Stimulated activated CD8-positive, alpha-beta memory T cell treated with anti-CD3 and anti-CD28 coated beads, Interleukin-2, amount 100 ng/mL, for 1 hour (primary cell): ENCODE results near the gene RGS19.
"Not testable (repeated sequence)": the region's sequence is repeated elsewhere in the genome, so short reads cannot be mapped to it uniquely, and the experiment has no call there.

ENCODE experiments used
- DNase-seq, 2 donors: peaks; one replicate each; pipeline ENCODE4 v3.0.0-alpha.2; 2020; ENCODE audit warnings: low read depth in 2 of 2

Gene RGS19, protein sequence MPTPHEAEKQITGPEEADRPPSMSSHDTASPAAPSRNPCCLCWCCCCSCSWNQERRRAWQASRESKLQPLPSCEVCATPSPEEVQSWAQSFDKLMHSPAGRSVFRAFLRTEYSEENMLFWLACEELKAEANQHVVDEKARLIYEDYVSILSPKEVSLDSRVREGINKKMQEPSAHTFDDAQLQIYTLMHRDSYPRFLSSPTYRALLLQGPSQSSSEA

DNA sequence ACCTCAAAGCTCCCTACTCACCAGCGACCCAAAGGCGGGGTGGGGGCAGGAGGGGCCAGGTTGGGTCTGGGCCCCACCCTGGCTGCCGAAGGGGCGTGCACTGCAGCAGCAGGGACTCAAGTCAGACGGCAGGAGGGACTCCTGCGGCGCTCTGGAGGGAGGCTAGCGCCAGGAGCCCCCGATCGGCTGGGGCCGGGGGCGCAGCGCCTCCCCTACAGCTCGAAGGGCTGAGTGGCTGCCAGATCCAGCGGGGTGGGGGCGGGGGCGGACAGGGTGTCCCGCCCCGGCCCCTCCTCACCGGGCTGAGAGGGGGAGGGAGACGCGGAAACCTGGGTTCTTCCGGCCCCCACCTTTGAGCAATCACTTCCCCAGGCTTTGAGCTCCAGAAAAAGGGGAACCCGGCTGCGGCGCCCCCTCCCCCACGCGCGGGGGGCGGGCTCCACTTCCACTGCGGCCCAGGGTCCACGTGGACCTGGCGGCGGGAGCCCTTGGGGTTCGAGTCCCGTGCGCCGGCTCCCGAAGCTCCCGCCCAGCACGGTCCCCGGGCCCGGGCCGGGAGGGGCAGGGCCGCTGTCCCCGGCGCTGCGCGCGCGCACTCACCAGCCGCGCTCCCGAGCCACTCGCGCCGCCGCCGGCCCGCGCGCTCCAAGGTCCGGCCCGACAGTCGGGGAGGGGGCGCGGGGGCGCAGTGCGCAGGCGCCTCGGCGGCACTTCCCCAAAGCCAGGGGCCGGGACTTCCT is at the start of gene RGS19:
Gene RGS19, minus strand, starts transcription at position 246 of the 740 bp plus-strand sequence. CDS start 2,632 bp downstream, outside the sequence.
- peak; percentile 29 to 50 for DNase-seq

DNA sequence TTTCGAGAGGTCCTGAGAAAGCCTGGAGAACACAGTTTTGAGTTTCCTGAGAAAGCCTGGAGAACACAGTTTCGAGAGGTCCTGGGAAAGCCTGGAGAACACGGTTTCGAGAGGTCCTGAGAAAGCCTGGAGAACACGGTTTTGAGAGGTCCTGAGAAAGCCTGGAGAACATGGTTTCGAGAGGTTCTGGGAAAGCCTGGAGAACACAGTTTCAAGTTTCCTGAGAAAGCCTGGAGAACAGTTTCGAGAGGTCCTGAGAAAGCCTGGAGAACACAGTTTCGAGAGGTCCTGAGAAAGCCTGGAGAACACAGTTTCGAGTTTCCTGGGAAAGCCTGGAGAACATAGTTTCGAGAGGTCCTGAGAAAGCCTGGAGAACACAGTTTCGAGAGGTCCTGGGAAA is 44.2 kb upstream of the RGS19 start:
- not testable (repeated sequence) for DNase-seq

DNA sequence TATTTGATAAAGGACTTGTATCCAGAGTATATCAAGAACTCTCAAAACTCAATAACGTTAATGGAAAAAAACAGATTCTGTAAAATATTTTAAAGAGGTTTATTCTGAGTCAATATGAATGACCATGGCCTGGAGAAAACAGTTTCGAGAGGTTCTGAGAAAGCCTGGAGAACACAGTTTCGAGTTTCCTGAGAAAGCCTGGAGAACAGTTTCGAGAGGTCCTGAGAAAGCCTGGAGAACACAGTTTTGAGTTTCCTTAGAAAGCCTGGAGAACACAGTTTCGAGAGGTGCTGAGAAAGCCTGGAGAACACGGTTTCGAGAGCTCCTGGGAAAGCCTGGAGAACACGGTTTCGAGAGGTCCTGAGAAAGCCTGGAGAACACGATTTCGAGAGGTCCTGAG is 43.6 kb upstream of the RGS19 start:
- DNase-seq, result not testable (repeated sequence)

DNA sequence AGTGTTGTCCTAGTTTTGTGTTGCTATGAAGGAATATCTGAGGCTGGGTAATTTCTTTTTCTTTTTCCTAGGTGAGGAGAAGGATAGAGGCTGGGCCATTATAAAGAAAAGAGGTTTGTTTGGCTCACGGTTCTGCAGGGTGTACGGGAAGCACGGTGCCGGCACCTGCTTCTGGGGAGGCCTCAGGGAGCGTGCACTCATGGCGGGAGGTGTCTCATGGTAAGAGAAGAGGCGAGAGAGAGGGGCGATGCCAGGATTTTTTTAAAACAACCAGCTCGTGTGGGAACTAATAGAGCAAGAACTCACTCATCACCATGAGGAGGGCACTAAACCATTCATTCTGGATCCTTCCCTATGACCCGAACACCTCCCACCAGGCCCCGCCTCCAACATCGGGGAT is 42.3 kb upstream of the RGS19 start:
- no peak for DNase-seq

DNA sequence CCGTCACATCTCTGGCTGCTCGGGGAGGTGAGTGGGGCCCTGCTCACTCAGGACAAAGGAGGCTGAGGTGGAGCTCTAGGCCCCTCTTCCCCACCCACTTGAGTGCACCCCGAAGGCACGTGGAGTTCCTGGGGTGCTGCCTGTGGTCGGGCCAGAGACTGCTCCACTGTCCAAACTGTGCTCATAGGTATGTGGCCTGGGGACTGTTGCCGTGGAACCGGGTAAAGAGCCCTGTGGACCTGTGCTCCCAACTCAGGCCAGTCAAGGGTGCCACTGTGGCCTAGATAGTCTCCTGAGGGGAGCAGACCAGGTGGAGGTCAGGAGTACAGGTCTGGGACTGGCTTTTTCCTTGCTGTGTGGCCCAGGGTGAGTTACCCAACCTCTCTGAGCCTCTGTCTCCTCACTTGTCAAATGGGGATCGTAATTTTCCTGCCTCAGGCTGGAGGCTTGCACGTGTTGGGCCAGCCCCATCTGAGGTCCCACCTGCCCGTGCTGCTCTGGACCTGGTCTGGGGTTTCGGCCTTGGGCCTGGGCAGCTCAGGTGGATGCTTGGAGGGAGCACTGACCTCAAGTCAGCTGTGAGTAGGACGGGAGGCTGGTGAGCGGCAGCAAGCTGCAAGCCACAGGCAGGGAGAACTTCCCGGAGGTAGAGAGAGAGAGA is 40.5 kb upstream of the RGS19 start:
- no peak for DNase-seq

DNA sequence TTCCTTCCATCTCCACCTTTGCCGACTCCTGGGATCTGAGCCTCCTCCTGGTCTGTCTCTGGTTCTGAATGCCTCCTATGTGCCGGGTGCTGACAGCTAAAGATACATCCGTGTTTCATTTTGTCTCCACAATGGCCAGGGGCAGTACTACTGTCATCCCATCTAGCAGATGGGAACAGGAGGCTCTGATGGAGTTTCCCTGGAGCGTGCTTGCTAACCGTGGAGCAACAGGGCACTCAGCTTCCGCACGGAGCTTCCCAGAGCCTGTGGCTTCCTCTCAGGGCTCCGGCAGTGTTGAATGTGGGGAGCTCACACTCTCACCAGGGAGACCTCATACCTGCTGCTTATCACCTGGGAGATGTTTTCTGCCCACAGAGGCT is 40.0 kb upstream of the RGS19 start:
- DNase-seq, result no peak

DNA sequence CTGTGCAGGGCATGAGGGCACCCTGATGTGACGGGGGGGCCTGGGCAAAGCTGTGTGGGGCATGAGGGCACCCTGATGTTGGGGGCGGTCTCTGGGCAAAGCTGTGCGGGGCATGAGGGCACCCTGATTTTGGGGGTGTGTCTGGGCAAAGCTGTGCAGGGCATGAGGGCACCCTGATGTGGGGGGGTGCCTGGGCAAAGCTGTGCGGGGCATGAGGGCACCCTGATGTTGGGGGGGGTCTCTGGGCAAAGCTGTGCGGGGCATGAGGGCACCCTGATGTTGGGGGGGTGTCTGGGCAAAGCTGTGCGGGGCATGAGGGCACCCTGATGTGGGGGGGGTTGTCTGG is 38.1 kb upstream of the RGS19 start:
- not testable (repeated sequence) for DNase-seq

DNA sequence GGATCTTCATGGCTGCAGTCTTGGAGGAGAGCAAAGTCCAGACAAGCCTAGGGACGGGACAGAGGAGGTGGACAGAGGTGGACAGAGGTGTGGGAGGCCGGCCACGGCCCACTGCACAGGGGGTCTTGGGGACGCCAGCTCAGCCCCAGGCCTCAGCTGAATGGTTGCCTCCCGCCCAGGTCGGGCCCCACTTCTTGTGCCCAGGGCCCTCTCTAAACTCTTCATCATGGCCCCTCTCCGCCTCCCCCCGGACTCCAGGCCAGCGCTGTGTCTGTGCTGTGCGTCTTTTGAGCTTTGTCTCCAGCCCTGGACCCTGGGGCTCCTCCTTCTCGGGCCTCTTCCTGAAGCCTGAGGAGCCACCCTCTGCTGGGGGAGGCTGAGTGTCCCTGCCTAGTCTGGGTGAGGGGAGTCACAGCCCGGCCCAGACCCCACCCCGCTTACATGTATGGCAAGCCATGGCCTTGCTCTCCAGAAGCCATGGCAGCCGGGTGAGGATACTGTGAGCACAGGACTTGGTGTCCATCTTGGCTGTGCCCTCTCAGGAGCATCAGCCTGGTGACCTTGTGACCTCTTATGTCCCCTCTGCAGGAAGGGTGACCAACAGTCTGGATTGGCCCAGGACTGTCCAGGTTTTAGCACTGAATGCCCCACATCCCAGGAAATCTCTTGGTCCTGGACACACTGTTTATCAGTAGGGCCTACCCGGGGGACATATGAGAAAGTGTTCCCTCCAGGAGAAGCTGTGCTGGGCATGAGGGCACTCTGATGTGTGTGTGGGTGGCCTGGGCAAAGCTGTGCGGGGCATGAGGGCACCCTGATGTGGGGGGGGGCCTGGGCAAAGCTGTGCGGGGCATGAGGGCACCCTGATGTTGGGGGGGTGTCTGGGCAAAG is 37.5 kb upstream of the RGS19 start:
- no peak for DNase-seq

DNA sequence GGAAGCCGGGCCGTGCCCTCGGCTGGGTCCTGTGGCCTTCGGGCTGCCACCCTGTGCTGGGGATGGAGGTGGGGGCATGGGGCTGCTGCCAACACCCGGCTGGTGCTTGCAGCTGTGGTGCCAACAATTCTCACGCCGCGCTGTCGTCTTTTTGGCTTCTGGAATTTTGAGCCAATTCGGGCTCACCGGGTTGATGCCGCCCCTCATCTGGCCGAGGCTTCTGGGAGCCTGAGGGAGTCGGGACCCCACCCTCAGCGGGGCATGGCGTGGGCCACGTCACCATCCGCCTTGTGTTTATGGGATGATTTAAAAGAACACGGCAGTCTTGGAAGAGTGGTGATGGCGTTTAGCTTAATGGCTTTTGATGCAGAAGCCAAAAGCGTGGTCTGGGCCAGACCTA is 36.7 kb upstream of the RGS19 start:
- no peak for DNase-seq

DNA sequence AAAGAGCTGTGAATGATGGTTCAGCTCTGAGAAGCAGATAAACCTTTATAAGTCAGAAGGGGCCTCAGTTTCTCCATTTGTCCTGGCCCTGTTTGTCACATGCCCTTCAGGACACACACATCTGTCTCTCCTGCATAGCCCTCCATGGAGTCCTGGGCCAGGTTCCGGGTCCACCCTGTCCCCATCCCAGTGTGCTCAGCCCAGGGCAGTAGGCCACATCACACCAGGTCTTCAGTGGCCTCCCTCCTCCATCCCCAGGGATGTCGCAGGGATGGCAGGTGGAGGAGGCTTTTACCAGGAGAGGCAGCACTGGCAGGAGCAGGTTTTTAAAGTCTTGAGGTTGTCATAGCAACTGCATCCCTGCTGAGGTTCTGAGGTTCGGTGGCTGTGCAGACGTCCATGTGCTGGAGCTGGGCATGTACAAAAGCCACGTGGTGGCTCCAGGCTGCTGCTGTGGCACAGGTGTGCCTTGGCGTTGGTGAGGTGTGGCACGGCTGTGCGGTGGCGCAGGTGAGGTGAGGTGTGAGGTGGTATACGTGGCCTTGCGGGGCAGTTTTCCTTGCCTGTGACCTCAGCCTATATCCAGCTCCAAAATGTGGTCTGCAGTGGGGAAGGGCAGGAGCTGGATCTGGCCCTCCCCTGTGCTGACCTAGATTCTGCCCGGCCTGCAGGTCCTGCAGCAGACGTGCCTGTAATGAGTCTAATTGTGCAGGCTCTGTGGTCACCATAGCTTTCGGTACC is 36.0 kb upstream of the RGS19 start:
- no peak for DNase-seq

DNA sequence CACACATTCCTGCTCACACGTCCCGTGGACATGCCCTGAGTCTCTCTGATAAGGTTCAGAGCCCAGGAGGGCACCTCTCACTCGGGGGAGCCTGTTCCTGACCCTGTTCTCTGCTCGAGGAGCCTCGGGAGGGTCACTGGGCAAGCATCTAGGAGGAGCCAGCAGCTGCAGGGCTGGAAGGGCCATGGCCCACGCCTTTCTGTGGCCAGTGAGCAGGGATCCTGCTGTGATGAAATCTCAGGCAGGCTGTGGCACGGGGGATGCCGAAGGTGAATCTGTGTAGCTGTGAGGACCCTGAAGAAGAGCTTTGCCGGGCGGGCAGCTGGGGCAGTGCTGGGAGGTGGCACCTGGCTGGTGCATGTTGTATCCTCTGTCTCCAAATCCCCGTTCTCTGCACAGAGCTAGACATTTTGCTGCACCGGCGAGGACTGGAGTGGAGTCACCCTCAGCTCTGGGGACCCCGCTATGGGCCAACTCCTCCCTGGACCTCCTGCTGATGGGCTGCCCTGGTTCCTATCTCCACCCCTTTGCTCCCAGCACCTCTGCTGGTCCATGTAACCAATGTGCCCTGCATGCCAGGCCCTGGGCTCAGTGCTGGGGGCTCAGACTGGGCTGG is 35.1 kb upstream of the RGS19 start:
- no peak for DNase-seq

DNA sequence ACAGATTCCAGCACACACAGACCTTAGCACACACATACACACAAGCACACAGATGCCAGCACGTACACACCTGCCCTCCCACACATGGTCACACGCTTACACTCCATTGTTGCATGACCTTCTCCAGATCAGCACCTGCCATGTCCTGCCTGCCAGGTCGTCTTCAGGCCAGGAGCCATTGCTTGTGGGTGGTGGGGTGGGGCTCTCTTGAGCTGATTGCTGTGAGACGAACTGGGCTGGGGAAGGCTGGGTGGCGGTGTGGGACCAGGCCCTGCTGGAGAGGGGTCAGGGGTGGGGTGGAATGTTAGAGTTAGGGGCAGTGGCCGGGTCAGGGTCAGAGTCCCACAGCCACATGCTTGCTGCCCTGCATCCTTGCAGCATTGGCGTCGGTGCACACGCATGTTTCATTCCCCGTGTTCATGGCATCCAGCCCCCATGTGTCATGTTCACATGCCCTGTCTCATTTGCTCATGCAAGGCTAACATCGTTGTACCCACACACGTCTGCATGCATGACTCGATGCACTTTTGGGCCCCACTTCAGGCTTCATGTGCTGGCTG is 34.6 kb upstream of the RGS19 start:
- no peak for DNase-seq

DNA sequence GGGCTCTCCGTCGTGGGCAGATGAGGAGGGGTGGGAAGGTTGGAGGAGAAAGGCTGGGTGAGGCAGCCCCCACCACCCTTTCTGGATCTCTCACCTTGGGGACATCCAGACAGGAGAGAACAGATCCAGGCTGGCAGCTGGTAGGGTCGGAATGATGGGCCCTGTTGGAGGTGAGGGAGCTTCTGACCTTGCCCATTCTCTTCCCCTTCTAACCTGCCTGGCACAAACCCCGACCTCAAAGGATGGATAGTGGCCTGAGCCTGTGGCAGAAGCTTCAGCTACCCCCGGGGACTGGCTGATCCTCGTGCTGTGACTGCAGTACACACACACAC is 34.1 kb upstream of the RGS19 start:
- DNase-seq, result no peak

DNA sequence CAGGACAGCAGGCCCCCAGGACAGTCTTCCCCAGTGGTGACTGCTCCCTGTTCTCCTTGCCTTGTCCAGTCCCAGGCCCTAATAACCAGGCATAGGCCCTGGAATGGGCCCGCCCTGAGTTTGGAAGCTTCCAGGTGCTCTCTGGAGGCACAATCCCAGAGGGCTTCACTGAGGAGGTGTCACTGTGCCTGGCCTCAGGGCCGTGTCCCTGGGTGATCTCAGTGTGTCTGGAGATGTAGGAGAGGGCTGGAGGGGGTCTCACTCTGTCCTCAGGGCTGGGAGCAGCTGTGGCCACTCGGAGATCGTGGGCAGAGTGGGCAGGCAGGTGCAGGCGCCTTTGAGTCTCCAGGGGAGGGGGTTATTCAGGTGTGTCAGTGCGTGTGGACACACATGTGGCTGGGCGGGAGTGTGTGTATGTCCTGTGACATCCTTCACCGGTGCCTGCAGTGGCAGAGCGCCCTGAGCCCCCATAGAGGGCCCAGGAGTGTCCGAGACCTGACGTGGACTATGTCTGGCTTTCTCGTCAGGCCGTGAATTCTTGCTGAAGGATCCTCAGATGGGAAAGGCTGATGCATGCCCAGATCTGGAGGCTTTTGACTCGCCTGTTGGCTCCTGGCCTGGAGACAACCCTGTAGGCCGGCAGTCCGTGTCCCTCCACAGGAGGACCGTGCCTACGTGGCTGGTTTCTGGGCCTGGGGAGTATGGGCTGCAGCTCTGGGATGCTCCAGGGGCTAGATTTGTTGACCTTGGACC is 33.5 kb upstream of the RGS19 start:
- no peak for DNase-seq

DNA sequence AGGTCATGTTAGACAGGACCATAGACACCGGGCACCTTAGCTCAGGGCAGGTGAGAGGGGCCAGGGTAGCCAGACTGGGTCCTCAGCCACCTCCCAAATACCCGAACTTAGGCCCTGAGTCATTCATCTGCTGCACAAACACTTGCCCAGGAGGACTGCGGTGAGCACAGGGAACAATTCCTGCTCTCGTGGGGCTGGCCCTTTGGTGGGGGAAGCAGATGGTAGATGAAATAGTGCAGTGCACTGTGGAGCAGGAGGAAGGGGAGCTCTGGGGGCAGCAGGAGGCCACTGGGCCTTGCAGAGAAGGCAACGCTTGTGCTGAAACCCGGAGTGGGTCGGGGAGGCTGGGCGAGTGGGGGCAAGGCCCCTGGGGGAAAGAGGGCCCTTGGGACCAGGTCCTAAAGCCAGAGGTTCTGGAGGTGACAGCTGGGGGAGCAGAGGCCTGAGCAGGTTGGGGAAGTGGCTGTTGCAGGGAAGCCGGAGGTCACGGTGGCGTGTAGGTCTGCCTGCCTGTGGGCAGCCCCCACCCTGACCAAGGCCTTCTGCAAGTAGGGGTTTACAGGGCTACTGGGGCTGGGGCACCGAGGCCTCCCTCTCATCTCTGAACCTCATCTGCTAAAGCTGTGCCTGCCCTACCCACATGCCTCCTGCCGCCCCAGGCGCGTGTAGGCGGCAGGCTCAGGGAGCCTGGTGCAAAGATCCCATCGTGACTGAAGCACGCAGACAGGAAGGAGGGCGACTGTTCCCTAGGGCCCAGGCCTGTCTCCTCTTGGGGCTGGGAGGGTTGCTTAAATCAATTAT is 32.7 kb upstream of the RGS19 start:
- no peak for DNase-seq

DNA sequence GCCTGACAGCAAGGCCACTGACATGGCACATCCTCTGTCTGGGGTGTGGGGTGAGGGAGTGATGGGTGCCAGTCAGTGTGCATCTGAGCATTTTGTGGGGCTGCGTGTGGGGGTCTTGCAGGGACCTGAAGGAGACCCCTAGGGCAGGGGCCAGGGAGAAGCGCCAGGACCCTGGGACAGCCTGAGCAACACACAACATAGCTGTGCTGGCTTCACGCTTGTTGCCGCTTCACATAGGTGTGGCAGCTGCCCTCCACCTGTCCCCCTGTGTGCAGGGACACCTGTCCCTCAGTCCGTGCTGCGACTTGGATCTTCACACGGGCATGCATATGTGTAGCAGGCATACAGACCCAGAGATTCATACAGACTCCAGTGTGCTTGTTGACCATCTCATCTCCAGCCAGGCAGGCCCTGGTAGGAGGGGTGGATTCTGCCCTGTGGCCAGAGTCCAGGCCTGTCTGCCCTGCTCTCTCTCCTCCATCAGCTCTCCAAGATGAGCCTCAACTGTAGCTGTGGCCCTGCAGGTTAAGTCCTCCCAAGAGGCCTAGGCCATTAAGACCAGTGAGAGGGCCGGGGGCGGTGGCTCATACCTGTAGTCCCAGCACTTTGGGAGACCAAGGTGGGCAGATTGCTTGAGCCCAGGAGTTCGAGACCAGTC is 31.2 kb upstream of the RGS19 start:
- DNase-seq, result no peak

DNA sequence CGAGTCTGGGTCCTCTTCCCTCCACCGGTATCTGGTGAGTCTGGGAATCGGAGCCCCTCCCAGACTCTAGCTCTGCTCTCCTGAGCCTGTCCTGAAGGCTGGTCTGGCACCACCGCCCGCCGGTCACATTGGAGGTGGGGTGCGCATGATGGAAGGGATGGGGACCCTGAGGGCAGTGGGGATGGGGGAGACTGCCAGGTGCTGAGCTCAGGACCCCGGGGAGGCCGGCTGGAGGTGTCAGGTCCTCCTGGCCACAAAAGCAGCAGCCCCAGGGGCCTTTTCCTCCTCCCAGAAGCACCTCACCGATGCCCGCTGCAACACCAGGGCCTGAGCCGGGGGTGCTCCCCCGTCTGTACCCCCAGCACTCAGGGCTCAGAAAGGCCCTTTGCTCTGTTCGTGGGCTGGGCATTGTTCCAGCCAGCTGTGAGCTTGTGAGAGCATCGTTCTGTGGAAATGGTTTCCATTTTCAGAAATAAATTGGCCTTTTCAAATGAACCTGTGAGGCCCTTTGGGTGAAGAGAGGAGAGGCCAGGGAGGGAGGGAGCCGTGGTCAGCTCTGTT is 30.6 kb upstream of the RGS19 start:
- DNase-seq, result no peak
